OCI-M1 (cell line): Measurements from ENCODE around the gene XPO1.

Experiments
- DNase-seq: peaks from one replicate; lab custom pipeline; 2025; lab: John Stamatoyannopoulos, UW

Gene XPO1

DNA sequence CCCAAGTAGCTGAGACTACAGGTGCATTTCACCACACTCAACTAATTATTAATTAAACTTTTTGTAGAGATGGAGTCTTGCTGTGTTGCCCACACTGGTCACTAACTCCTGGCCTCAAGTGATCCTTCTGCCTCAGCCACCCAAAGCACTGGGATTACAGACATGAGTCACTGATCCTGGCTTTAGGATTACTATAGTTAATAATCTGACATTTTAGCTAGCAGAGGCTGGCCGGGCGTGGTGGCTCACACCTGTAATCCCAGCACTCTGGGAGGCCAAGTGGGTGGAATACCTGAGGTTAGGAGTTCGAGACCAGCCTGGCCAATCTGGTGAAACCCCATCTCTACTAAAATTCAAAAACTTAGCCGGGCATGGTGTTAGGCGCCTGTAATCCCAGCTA lies 106.8 kb downstream of the XPO1 start:
- DNase-seq: no peak
